A549 (cell line): ENCODE data around the gene TGIF1. TPM values are rescaled to one million over a fixed set of nuclear protein-coding genes. Genes with fewer than 3 reads are reported as not detected.
A peak's percentile ranks its signal among the peaks of the same experiment; 100 is the strongest.

Experiments
- ATOH8 ChIP-seq: fragments of 250-450 bp; sonication (Bioruptor Pico); IDR thresholded peaks from 2 replicates; pipeline ENCODE4 v1.5.0; 2020; ENCODE audit warnings: low read depth, mild to moderate bottlenecking, moderate library complexity
- BCL3 ChIP-seq: fragments of >200 bp; sonication (Bioruptor Twin); formaldehyde crosslinking; IDR thresholded peaks from 3 replicates; pipeline ENCODE4 v1.6.1; 2016
- CEBPB ChIP-seq, 2 experiments: fragments of >200 bp in 1 of 2; sonication (Bioruptor Twin) in 1 of 2; formaldehyde crosslinking in 1 of 2; IDR thresholded peaks; 2 replicates each; pipeline ENCODE4 v1.6.1; 2012 to 2016
- EHMT2 ChIP-seq: fragments of 200-600 bp; sonication (generic); IDR thresholded peaks from 2 replicates; pipeline ENCODE4 v1.6.1; 2016; ENCODE audit warnings: antibody characterized with exemption, low read depth, mild to moderate bottlenecking, moderate library complexity
- FOSL2 ChIP-seq, 2 experiments: fragments of 450-650 bp in 1 of 2; fragments of >200 bp in 1 of 2; sonication (Bioruptor Twin) in 1 of 2; formaldehyde crosslinking; IDR thresholded peaks; 2 replicates each; pipeline versions ENCODE4 v1.5.0 to v1.6.1; 2016 to 2020; ENCODE audit warnings: mild to moderate bottlenecking in 1 of 2, moderate library complexity in 1 of 2
- HDAC2 ChIP-seq: fragments of 200-600 bp; sonication (generic); IDR thresholded peaks from 2 replicates; pipeline ENCODE4 v1.6.1; 2016
- HEYL ChIP-seq: fragments of 250-450 bp; sonication (Bioruptor Pico); IDR thresholded peaks from 2 replicates; pipeline ENCODE4 v1.8.0; 2021; ENCODE audit warnings: mild to moderate bottlenecking, moderate library complexity
- HOXA7 ChIP-seq: fragments of 250-450 bp; sonication (Bioruptor Pico); IDR thresholded peaks from 2 replicates; pipeline ENCODE4 v1.5.0; 2020; ENCODE audit warnings: mild to moderate bottlenecking, moderate library complexity
- JUN ChIP-seq, 2 experiments: fragments of >200 bp; sonication (Bioruptor Twin); formaldehyde crosslinking; IDR thresholded peaks; 2 replicates in 1 of 2; 3 replicates in 1 of 2; pipeline ENCODE4 v1.6.1; 2016 to 2017
- JUNB ChIP-seq: fragments of >200 bp; sonication (Bioruptor Twin); formaldehyde crosslinking; IDR thresholded peaks from 2 replicates; pipeline ENCODE4 v1.6.1; 2016
- KDM1A ChIP-seq: fragments of 200-600 bp; sonication (generic); IDR thresholded peaks from 2 replicates; pipeline ENCODE4 v1.6.1; 2016; ENCODE audit warnings: low read depth, mild to moderate bottlenecking
- KDM5A ChIP-seq: fragments of 200-600 bp; sonication (generic); IDR thresholded peaks from 2 replicates; pipeline ENCODE4 v1.6.1; 2016; ENCODE audit warnings: antibody characterized with exemption, mild to moderate bottlenecking
- MAZ ChIP-seq: fragments of 150-350 bp; IDR thresholded peaks from 2 replicates; pipeline ENCODE4 v1.6.1; 2014; ENCODE audit warnings: antibody characterized with exemption, low read depth, low read length, borderline replicate concordance
- NFE2L2 ChIP-seq: fragments of 150-350 bp; conservative IDR thresholded peaks from 2 replicates; pipeline ENCODE4 v1.6.1; 2014; ENCODE audit warnings: low read length
- POLR2AphosphoS2 ChIP-seq: conservative IDR thresholded peaks from 2 replicates; pipeline ENCODE4 v1.6.1; 2012; ENCODE audit warnings: low read length, improper control_type of control experiment, inconsistent platforms
- RAD21 ChIP-seq, 2 experiments: fragments of >200 bp in 1 of 2; sonication (Bioruptor Twin) in 1 of 2; formaldehyde crosslinking in 1 of 2; IDR thresholded peaks in 1 of 2; conservative IDR thresholded peaks in 1 of 2; 2 replicates in 1 of 2; 3 replicates in 1 of 2; pipeline ENCODE4 v1.6.1; 2012 to 2018; ENCODE audit warnings: inconsistent platforms in 1 of 2
- REST ChIP-seq: fragments of 200-600 bp; sonication (generic); IDR thresholded peaks from 2 replicates; pipeline ENCODE4 v1.6.1; 2016; ENCODE audit warnings: antibody characterized with exemption, mild to moderate bottlenecking, moderate library complexity
- RNF2 ChIP-seq: fragments of 200-600 bp; sonication (generic); IDR thresholded peaks from 2 replicates; pipeline ENCODE4 v1.6.1; 2016; ENCODE audit warnings: low read depth, mild to moderate bottlenecking, antibody characterized with exemption, moderate library complexity, borderline replicate concordance
- TFCP2L1 ChIP-seq: fragments of 250-450 bp; sonication (Bioruptor Pico); IDR thresholded peaks from 2 replicates; pipeline ENCODE4 v1.5.0; 2021; ENCODE audit warnings: mild to moderate bottlenecking
- USF2 ChIP-seq: fragments of 450-650 bp; IDR thresholded peaks from 2 replicates; pipeline ENCODE4 v1.6.1; 2014; ENCODE audit warnings: antibody characterized with exemption
- ZC3H11A ChIP-seq: fragments of 450-650 bp; IDR thresholded peaks from 2 replicates; pipeline ENCODE4 v1.6.1; 2014; ENCODE audit warnings: antibody characterized with exemption, mild to moderate bottlenecking
- ZFP36 ChIP-seq: fragments of 450-650 bp; IDR thresholded peaks from 2 replicates; pipeline ENCODE4 v1.6.1; 2014; ENCODE audit warnings: borderline replicate concordance; ENCODE audit not compliant: partially characterized antibody
- ZSCAN20 ChIP-seq: fragments of 250-450 bp; sonication (Bioruptor Pico); IDR thresholded peaks from 2 replicates; pipeline ENCODE4 v1.8.0; 2022; ENCODE audit warnings: mild to moderate bottlenecking, moderate library complexity
- polyA plus RNA-seq, 4 experiments: library from polyadenylated mRNA; depleted of rRNA in 3 of 4; stranded (reverse); fragments of >200 nt; fragmentation: RNase III in 1 of 4; extraction: RNeasy Plus Mini Kit Qiagen cat#74134 plus additional on column Dnase treatment in 1 of 4; gene quantifications; 2 replicates in 3 of 4; 3 replicates in 1 of 4; pipeline ENCODE4 v1.2.3, GENCODE V29; 2011 to 2017

Gene TGIF1
- polyA plus RNA-seq, 2 of the 4 experiments (the other 2 are of a cell fraction), result 160 to 174 TPM

- no peak for TF ChIP-seq ZFP36
- peak in 1 of 2 experiments; percentile 39; a peak in 2 of 5 replicates for TF ChIP-seq RAD21 (conservative IDR thresholded peaks at IDR 0.05 in 1 of 2, IDR thresholded peaks at IDR 0.05 in 1 of 2)
- TF ChIP-seq MAZ, result no peak
- no peak for TF ChIP-seq REST
- no peak for TF ChIP-seq HDAC2
- peak; percentile 82 for TF ChIP-seq FOSL2 (IDR thresholded peaks at IDR 0.05)
- peak; percentile 91 for TF ChIP-seq FOSL2 (CRISPR knock-in tag; IDR thresholded peaks at IDR 0.05)
- TF ChIP-seq JUNB, result peak; percentile 88
- no peak for TF ChIP-seq HEYL (CRISPR knock-in tag)
- TF ChIP-seq KDM1A, result no peak
- no peak for TF ChIP-seq EHMT2
- peak; percentile 86 to 97 for TF ChIP-seq JUN (IDR thresholded peaks at IDR 0.05)
- no peak for TF ChIP-seq KDM5A
- TF ChIP-seq USF2, result no peak
- TF ChIP-seq ZC3H11A, result no peak
- TF ChIP-seq ZSCAN20, result no peak
- peak; percentile 68 to 75; a peak in 3 of 4 replicates for TF ChIP-seq CEBPB (IDR thresholded peaks at IDR 0.05)
- TF ChIP-seq ATOH8, result no peak
- no peak for TF ChIP-seq RNF2
- 0 out of 2 replicates have a peak, but pooled peaks have one; percentile 63 for TF ChIP-seq TFCP2L1 (CRISPR knock-in tag)
- TF ChIP-seq HOXA7, result peak; percentile 57
- no peak for TF ChIP-seq NFE2L2
- TF ChIP-seq BCL3, result peak; percentile 77; the same call in 2 of the 3 replicates
- TF ChIP-seq POLR2AphosphoS2, result no peak; the same call in none of the 2 replicates
- TF ChIP-seq, all 56 proteins: peak for 16
Measured at GRCh38 chr18:3458952-3459853, 9.2 kb downstream of the TGIF1 start (continued).
